H9 (cell line): ENCODE data around the gene LTK. TPM values are rescaled to one million over a fixed set of nuclear protein-coding genes. Genes with fewer than 3 reads are reported as not detected.

Source experiments
- DNase-seq: peaks from one replicate; pipeline ENCODE4 v3.0.0-alpha.2; 2017
- H2AFZ ChIP-seq: one replicate; pipeline ENCODE4 v1.6.1; 2013; ENCODE audit warnings: mild to moderate bottlenecking, low read length, control low read depth, moderate library complexity
- H2AK5ac ChIP-seq: 2 replicates; pipeline ENCODE4 v1.6.1; 2013; ENCODE audit warnings: low read length, control low read depth, mixed read lengths; ENCODE audit not compliant: insufficient read length
- H2BK120ac ChIP-seq: one replicate; pipeline ENCODE4 v1.6.1; 2013; ENCODE audit warnings: low read depth, mild to moderate bottlenecking, low read length, control low read depth, inconsistent platforms; ENCODE audit not compliant: poor library complexity, severe bottlenecking
- H2BK12ac ChIP-seq: 2 replicates; pipeline ENCODE4 v1.6.1; 2013; ENCODE audit warnings: low read length, control low read depth, mixed read lengths, low read depth; ENCODE audit not compliant: insufficient read length
- H2BK15ac ChIP-seq: 2 replicates; pipeline ENCODE4 v1.6.1; 2013; ENCODE audit warnings: low read depth, low read length, control low read depth
- H2BK20ac ChIP-seq: one replicate; pipeline ENCODE4 v1.6.1; 2013; ENCODE audit warnings: low read depth, mild to moderate bottlenecking, low read length, control low read depth, inconsistent platforms; ENCODE audit not compliant: poor library complexity, severe bottlenecking
- H2BK5ac ChIP-seq: 2 replicates; pipeline ENCODE4 v1.6.1; 2013; ENCODE audit warnings: low read length, control low read depth, mixed read lengths; ENCODE audit not compliant: insufficient read length
- H3K14ac ChIP-seq: 2 replicates; pipeline ENCODE4 v1.6.1; 2013; ENCODE audit warnings: low read length, control low read depth; ENCODE audit not compliant: insufficient read depth
- H3K18ac ChIP-seq: 2 replicates; pipeline ENCODE4 v1.6.1; 2013; ENCODE audit warnings: low read depth, mild to moderate bottlenecking, mixed read lengths, low read length, control low read depth; ENCODE audit not compliant: insufficient read length
- H3K23ac ChIP-seq: 2 replicates; pipeline ENCODE4 v1.6.1; 2013; ENCODE audit warnings: low read length, control low read depth, mixed read lengths, low read depth; ENCODE audit not compliant: insufficient read length
- H3K23me2 ChIP-seq: 2 replicates; pipeline ENCODE4 v1.6.1; 2013; ENCODE audit warnings: low read depth, mild to moderate bottlenecking, mixed read lengths, low read length, control low read depth; ENCODE audit not compliant: insufficient read length, poor library complexity, severe bottlenecking
- H3K27ac ChIP-seq: 2 replicates; pipeline ENCODE4 v1.5.1; 2013; ENCODE audit warnings: low read length, control low read depth, mixed read lengths, low read depth; ENCODE audit not compliant: insufficient read length
- H3K27me3 ChIP-seq: 2 replicates; pipeline ENCODE4 v1.6.1; 2013; ENCODE audit warnings: low read length, control low read depth, inconsistent platforms; ENCODE audit not compliant: insufficient read depth
- H3K4ac ChIP-seq: 2 replicates; pipeline ENCODE4 v1.6.1; 2013; ENCODE audit warnings: low read depth, mild to moderate bottlenecking, control low read depth, inconsistent platforms, low read length, moderate library complexity
- H3K4me1 ChIP-seq: 2 replicates; pipeline ENCODE4 v1.6.1; 2013; ENCODE audit warnings: low read length, control low read depth, inconsistent platforms; ENCODE audit not compliant: insufficient read depth
- H3K4me2 ChIP-seq: 2 replicates; pipeline ENCODE4 v1.6.1; 2013; ENCODE audit warnings: low read length, control low read depth, mixed read lengths; ENCODE audit not compliant: insufficient read length, insufficient read depth
- H3K56ac ChIP-seq: 2 replicates; pipeline ENCODE4 v1.6.1; 2013; ENCODE audit warnings: low read depth, mild to moderate bottlenecking, mixed read lengths, low read length, control low read depth; ENCODE audit not compliant: insufficient read length
- H3K79me1 ChIP-seq: 2 replicates; pipeline ENCODE4 v1.6.1; 2013; ENCODE audit warnings: low read depth, mild to moderate bottlenecking, moderate library complexity, low read length, control low read depth, inconsistent platforms; ENCODE audit not compliant: insufficient read depth, poor library complexity, severe bottlenecking
- H3K79me2 ChIP-seq: 2 replicates; pipeline ENCODE4 v1.6.1; 2013; ENCODE audit warnings: low read length, control low read depth, inconsistent platforms; ENCODE audit not compliant: insufficient read depth
- H3K9ac ChIP-seq: 2 replicates; pipeline ENCODE4 v1.6.1; 2013; ENCODE audit warnings: low read length, control low read depth, mixed read lengths; ENCODE audit not compliant: insufficient read length; ENCODE audit errors: extremely low read depth
- H3K9me3 ChIP-seq: one replicate; pipeline ENCODE4 v1.6.1; 2013; ENCODE audit warnings: low read depth, low read length, inconsistent platforms; ENCODE audit not compliant: control insufficient read depth
- H3T11ph ChIP-seq: one replicate; pipeline ENCODE4 v1.6.1; 2013; ENCODE audit warnings: mild to moderate bottlenecking, low read length, control low read depth, inconsistent platforms
- H4K20me1 ChIP-seq: one replicate; pipeline ENCODE4 v1.6.1; 2013; ENCODE audit not compliant: control insufficient read depth, insufficient read length, insufficient read depth
- H4K5ac ChIP-seq: 2 replicates; pipeline ENCODE4 v1.6.1; 2013; ENCODE audit warnings: low read depth, mild to moderate bottlenecking, mixed read lengths, low read length, control low read depth; ENCODE audit not compliant: insufficient read length
- H4K8ac ChIP-seq: replicated peaks from 2 replicates; pipeline ENCODE4 v1.6.1; 2013; ENCODE audit warnings: low read length, control low read depth, mixed read lengths, low read depth; ENCODE audit not compliant: insufficient read length
- H4K91ac ChIP-seq: 2 replicates; pipeline ENCODE4 v1.6.1; 2013; ENCODE audit warnings: low read depth, mild to moderate bottlenecking, moderate library complexity, mixed read lengths, low read length, control low read depth; ENCODE audit not compliant: insufficient read length
- H3K27ac Mint-ChIP-seq, 3 experiments: 2 replicates in 2 of 3; 3 replicates in 1 of 3; pipeline ENCODE4 v1.8.0; 2020 to 2021; ENCODE audit warnings: mixed read lengths in 3 of 3, mild to moderate bottlenecking in 1 of 3, moderate library complexity in 1 of 3
- H3K27me3 Mint-ChIP-seq: 2 replicates; pipeline ENCODE4 v1.8.0; 2021; ENCODE audit warnings: low read depth, mild to moderate bottlenecking, moderate library complexity, mixed read lengths
- H3K36me3 Mint-ChIP-seq, 3 experiments: 2 replicates in 2 of 3; 3 replicates in 1 of 3; pipeline ENCODE4 v1.8.0; 2020 to 2021; ENCODE audit warnings: low read depth in 3 of 3, mixed read lengths in 3 of 3; ENCODE audit not compliant: insufficient read depth in 1 of 3
- H3K4me1 Mint-ChIP-seq, 2 experiments: 2 replicates each; pipeline ENCODE4 v1.8.0; 2020; ENCODE audit warnings: mixed read lengths in 2 of 2
- H3K4me3 Mint-ChIP-seq, 2 experiments: 2 replicates in 1 of 2; 3 replicates in 1 of 2; pipeline ENCODE4 v1.8.0; 2020 to 2021; ENCODE audit warnings: mild to moderate bottlenecking in 2 of 2, mixed read lengths in 2 of 2, moderate library complexity in 1 of 2
- H3K9me3 Mint-ChIP-seq, 2 experiments: 2 replicates in 1 of 2; 3 replicates in 1 of 2; pipeline ENCODE4 v1.8.0; 2020; ENCODE audit warnings: mild to moderate bottlenecking in 2 of 2, mixed read lengths in 2 of 2, moderate library complexity in 1 of 2
- WGBS: extraction: QIAGEN DNeasy Blood & Tissue Kit; methylation state at CpG from one replicate; pipeline ENCODE4 v1.1.7; 2013; ENCODE audit warnings: missing lambda C conversion rate, low lambda C conversion rate, mixed read lengths; ENCODE audit not compliant: insufficient read length; ENCODE audit errors: extremely low coverage; 5-methylcytosine and 5-hydroxymethylcytosine counted together
- total RNA-seq: library from RNA; stranded (reverse); gene quantifications from 2 replicates; pipeline ENCODE4 v1.2.1, GENCODE V29; 2021
- TF ChIP-seq, protein P1 (sequence below): fragments of 200-600 bp; sonication (generic); conservative IDR thresholded peaks from 3 replicates; pipeline ENCODE4 v1.8.0; 2021; ENCODE audit warnings: antibody characterized with exemption, mild to moderate bottlenecking

LTK gene
- total RNA-seq, 1 experiment from 2014 or later, result 0.31 TPM

GRCh38 chr15:41474436-41474835, 39.2 kb downstream of the LTK start:
- H4K91ac ChIP-seq, result no peak overlapping the region
- no peak overlapping the region for H3K56ac ChIP-seq
- H3K9me3 Mint-ChIP-seq, result no peaks in the 10 kb centered on the region
- no peak overlapping the region for H2BK15ac ChIP-seq
- H3K27me3 ChIP-seq, result no peaks in the 10 kb centered on the region
- H3K4ac ChIP-seq, result no peak overlapping the region
- H2BK120ac ChIP-seq, result no peak overlapping the region
- no peaks in the 10 kb centered on the region for H3K4me1 Mint-ChIP-seq
- H3T11ph ChIP-seq, result no peak overlapping the region
- H2AFZ ChIP-seq, result no peak overlapping the region
- TF ChIP-seq, protein P1, sequence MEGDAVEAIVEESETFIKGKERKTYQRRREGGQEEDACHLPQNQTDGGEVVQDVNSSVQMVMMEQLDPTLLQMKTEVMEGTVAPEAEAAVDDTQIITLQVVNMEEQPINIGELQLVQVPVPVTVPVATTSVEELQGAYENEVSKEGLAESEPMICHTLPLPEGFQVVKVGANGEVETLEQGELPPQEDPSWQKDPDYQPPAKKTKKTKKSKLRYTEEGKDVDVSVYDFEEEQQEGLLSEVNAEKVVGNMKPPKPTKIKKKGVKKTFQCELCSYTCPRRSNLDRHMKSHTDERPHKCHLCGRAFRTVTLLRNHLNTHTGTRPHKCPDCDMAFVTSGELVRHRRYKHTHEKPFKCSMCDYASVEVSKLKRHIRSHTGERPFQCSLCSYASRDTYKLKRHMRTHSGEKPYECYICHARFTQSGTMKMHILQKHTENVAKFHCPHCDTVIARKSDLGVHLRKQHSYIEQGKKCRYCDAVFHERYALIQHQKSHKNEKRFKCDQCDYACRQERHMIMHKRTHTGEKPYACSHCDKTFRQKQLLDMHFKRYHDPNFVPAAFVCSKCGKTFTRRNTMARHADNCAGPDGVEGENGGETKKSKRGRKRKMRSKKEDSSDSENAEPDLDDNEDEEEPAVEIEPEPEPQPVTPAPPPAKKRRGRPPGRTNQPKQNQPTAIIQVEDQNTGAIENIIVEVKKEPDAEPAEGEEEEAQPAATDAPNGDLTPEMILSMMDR, result no peak
- H3K9ac ChIP-seq, result no peak overlapping the region
- H3K36me3 Mint-ChIP-seq, result peaks cover 53 to 81% (median 80%) of the 10 kb centered on the region in 3 experiments; a peak in 6 of 7 replicates
- no peaks in the 10 kb centered on the region for H3K27me3 Mint-ChIP-seq
- H2BK5ac ChIP-seq, result no peak overlapping the region
- no peak overlapping the region for H3K18ac ChIP-seq
- no peak overlapping the region for H2BK12ac ChIP-seq
- H3K27ac ChIP-seq, result no peak overlapping the region
- H3K23me2 ChIP-seq, result no peaks in the 10 kb centered on the region
- no peak overlapping the region for H2BK20ac ChIP-seq
- peak overlapping the region in 1 of 3 experiments; percentile 74; a peak in 1 of 7 replicates for H3K27ac Mint-ChIP-seq
- no peak for DNase-seq
- H3K79me2 ChIP-seq, result no peaks in the 10 kb centered on the region
- no peak overlapping the region for H4K8ac ChIP-seq
- no peak overlapping the region for H3K23ac ChIP-seq
- H4K20me1 ChIP-seq, result no peaks in the 10 kb centered on the region
- no peak overlapping the region for H3K4me3 Mint-ChIP-seq
- H2AK5ac ChIP-seq, result no peak overlapping the region
- no peaks in the 10 kb centered on the region for H3K9me3 ChIP-seq
- H3K14ac ChIP-seq, result no peak overlapping the region
- no CpG with 5 or more reads among the region's 8 CpGs for WGBS
- H4K5ac ChIP-seq, result no peak overlapping the region
- H3K79me1 ChIP-seq, result no peaks in the 10 kb centered on the region
- H3K4me2 ChIP-seq, result no peak overlapping the region
- H3K4me1 ChIP-seq, result no peaks in the 10 kb centered on the region
